HG03460 (cell line): Measurements from ENCODE around the gene SCLY.

Experiments used
- ATAC-seq: cut with Tn5 transposase; IDR thresholded peaks from one replicate; pipeline ENCODE4 v1.9.1; 2021; ENCODE audit not compliant: unreplicated experiment

SCLY gene

GRCh38 chr2:238123991-238124470 lies 63.2 kb downstream of the SCLY start:
- no peak for ATAC-seq

DNA sequence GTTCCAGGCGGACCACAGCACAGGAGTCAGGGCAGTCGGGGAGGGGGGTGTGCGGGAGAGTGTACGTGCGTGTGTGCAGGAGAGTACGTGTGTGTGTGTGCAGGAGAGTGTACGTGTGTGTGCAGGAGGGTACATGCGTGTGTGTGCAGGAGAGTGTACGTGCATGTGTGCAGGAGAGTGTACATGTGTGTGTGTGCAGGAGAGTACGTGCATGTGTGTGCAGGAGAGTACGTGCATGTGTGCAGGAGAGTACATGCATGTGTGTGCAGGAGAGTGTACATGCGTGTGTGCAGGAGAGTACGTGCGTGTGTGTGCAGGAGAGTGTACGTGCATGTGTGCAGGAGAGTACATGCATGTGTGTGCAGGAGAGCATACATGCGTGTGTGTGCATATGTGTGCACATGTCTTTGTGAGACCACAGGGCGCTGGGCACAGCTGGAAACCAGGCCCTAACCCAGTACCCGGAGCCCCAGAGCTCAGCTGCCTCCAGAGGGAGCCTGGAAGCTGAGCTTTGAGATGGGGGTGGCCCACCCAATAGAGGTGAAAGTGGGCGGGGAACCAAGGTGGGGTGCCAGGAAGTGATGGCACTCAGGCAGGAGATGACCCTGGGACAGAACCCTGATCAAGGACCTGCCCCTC lies 63.8 kb downstream of the SCLY start:
- no peak for ATAC-seq

- ATAC-seq = no peak
Measured at GRCh38 chr2:238125127-238125885, 64.5 kb downstream of the SCLY start.

DNA sequence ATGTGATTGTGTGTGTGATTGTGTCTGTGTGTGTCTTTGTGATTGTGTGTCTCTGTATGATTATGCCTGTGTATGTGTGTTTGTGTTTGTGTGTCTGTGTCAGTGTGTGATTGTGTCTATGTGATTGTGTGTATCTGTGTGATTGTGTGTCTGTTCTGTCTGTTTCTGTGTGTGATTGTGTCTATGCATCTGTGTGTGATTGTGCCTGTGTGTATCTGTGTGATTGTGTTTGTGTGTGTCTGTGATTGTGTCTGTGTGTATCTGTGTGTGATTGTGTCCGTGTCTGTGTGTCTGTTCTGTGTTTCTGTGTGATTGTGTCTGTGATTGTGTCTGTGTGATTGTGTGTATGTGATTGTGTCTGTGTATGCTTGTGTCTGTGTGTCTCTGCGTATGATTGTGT lies 65.5 kb downstream of the SCLY start:
- no peak for ATAC-seq

DNA sequence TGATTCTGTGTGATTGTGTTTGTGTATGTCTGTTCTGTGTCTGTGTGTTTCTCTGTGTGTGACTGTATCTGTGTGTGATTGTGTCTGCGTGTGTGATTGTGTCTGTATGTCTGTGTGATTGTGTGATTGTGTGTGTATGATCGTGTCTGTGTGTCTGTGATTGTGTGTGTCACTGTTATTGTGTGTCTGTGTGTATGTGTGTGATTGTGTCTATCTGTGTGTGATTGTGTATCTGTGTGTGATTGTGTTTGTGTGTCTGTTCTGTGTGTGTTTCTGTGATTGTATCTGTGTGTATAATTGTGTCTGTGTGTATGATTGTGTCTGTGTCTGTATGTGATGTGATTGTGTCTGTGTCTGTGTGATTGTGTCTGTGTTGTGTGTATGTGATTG lies 66.0 kb downstream of the SCLY start:
- ATAC-seq = no peak

- peak; percentile 67 for ATAC-seq
Measured at GRCh38 chr2:238127165-238128060, 66.6 kb downstream of the SCLY start.

DNA sequence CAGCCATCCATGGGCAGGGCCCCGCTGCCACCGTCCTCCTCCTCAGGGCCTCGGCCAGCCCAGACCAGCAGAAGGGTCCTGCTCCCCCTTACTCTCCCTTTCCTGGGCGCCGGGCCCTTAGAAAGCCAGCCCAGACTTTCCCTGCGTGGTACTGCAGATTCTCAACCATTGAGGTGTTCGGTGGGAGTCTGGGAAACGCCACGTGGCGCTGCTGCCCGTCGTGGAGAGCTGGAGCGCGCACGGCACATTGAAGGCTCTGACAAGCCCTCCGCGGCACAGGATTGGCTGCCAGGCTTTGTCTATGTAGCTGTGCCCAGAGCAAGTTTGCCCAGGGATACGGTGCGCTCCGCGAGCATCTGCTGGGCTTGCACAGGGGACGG lies 67.2 kb downstream of the SCLY start:
- ATAC-seq = no peak

- ATAC-seq = no peak
Measured at GRCh38 chr2:238128534-238129001, 67.8 kb downstream of the SCLY start.

- no peak for ATAC-seq
Measured at GRCh38 chr2:238129166-238130010, 68.6 kb downstream of the SCLY start.

GRCh38 chr2:238130111-238130695 lies 69.4 kb downstream of the SCLY start:
- ATAC-seq = no peak

DNA sequence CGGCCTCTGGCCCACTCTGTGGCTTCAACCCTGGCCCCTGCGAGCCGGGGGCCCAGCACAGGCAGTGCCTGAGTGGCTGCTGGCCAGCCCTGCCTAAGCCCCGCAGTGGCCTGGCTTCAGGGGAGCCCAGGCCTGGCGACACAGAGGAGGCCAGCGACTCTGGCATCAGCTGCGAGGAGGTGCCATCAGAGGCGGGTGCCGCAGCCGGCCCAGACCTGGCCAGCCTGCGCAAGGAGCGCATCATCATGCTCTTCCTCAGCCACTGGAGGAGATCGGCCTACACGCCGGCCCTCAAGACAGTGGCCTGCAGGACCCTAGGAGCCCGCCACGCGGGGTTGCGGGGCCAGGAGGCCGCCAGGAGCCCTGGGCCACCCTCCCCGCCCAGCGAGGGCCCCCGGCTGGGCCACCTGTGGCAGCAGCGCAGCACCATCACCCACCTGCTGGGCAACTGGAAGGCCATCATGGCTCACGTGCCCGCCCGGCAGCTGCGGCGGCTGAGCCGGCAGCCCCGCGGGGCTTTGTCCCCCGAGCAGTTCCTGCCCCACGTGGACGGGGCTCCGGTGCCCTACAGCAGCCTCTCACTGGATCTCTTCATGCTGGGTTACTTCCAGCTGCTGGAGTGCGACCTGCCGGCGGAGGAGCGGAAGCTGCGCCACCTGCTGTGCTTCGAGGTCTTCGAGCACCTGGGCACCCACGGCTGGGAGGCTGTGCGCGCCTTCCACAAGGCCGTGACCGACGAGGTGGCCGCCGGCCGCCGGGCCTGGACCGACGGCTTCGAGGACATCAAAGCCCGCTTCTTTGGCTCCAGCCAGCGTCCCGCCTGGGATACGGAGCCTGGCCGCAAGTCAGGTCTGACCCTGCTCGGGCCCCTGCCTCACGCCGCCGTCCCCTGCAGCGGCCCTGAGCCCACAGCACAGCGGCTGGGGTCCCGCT lies 70.2 kb downstream of the SCLY start:
- ATAC-seq = no peak

GRCh38 chr2:238131761-238132462 lies 71.1 kb downstream of the SCLY start:
- no peak for ATAC-seq

GRCh38 chr2:238132463-238133450 lies 72.0 kb downstream of the SCLY start:
- ATAC-seq = no peak

- ATAC-seq = no peak
Measured at GRCh38 chr2:238133499-238134392, 72.9 kb downstream of the SCLY start.

DNA sequence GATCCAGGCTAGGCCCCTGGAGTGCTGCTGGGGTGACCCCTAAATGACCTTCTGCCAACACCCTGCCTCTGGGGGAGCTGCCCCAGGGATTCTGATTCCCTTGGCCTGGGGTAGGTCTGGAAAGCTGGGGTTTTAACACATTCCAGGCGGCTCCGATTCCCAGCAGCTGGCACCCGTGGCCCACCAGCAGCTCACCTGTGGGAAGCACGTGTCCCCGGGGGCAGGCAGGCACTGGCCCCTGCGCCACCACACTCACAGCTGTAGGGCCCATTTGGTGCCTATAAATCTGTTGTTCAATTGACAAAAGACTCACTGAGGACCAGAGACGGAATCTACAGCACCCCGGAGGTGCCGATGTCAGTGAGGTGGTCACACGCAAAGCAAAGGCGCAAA lies 73.6 kb downstream of the SCLY start:
- no peak for ATAC-seq

DNA sequence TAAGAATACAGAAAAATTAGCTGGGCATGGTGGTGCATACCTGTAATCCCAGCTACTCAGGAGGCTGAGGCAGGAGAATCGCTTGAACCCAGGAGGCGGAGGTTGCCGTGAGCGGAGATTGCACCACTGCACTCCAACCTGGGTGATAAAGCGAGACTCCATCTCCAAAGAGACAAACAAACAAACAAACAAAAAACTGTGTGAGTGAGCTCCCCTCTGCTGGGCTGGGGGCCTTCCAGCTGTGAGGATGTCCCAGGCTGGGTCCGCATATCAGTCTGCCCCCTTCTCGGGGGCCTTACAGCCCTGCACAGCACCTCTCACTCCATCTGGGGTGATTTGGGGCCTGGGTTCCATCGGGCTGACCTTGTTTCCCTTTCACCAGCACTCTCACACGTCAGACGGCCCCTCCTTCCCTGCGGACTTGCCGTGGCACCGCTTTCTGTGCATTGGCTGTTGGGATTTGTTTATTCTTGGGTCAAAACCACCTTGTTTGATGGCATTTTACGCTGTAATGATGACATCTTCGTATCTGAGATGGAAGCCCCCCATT lies 74.9 kb downstream of the SCLY start:
- ATAC-seq = no peak
